ENCODE data around the gene SLAMF1. TPM values are rescaled to one million over a fixed set of nuclear protein-coding genes. Genes with fewer than 3 reads are reported as not detected.
"Not testable (repeated sequence)": the region's sequence is repeated elsewhere in the genome, so short reads cannot be mapped to it uniquely, and the experiment has no call there.

The SLAMF1 gene
- total RNA-seq, 1 donor from 2014 or later, result not detected

- DNase-seq (ENCODE audit: low read depth, low spot score), result no peak
Measured at GRCh38 chr1:160565564-160565963, 81.3 kb downstream of the SLAMF1 start.

GRCh38 chr1:160563230-160563629 is 83.6 kb downstream of the SLAMF1 start:
- not testable (repeated sequence) for DNase-seq (ENCODE audit: low read depth, low spot score)

DNA sequence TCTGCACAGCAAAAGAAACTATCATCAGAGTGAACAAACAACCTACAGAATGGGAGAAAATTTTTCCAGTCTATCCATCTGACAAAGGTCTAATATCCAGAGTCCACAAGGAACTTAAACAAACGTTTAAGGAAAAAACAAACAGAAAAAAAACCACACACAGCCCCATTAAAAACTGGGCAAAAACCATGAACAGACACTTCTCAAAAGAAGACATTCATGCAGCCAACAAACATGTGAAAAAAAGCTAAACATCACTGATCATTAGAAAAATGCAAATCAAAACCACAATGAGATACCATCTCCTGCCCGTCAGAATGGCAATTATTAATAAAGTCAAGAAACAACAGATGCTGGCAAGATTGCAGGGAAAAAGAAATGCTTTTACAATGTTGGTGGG is 84.1 kb downstream of the SLAMF1 start:
- not testable (repeated sequence) for DNase-seq (ENCODE audit: low read depth, low spot score)

DNA sequence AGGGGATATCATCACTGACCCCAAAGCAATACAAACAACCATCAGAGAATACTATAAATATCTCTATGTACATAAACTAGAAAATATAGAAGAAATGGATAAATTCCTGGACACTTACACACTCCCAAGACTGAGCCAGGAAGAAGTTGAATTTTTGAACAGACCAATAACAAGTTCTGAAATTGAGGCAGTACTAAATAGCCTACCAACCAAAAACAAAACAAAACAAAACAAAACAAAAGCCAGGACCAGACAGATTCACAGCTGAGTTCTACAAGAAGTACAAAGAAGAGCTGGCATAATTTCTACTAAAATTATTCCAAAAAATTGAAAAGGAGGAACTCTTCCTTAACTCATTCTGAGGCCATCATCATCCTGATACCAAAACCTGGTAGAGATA is 86.0 kb downstream of the SLAMF1 start:
- DNase-seq (ENCODE audit: low read depth, low spot score), result no peak

DNA sequence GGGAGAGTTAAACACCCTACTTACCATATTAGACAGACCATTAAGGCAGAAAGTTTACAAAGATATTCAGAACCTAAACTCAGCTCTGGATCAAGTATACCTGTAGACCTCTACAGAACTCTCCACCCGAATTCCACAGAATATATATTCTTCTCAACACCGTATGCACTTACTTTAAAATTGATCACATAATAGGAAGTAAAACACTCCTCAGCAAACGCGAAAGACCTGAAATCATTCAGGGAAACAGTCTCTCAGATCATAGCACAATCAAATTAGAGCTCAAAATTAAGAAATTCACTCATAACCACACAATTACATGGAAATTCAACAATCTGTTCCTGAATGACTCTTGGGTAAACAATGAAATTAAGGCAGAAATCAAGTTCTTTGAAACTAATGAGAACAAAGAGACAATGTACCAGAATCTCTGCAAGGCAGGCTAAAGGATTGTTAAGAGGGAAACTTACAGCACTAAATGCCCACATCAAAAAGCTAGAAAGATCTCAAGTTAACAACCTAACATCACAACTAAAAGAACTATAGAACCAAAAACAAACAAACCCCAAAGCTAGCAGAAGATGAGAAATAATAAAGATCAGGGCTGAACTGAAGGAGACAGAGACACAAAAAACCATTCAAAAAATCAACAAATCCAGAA is 86.7 kb downstream of the SLAMF1 start:
- DNase-seq (ENCODE audit: low read depth, low spot score), result no peak

- not testable (repeated sequence) for DNase-seq (ENCODE audit: low read depth, low spot score)
Measured at GRCh38 chr1:160559437-160559836, 87.4 kb downstream of the SLAMF1 start.

GRCh38 chr1:160558660-160559380 is 88.0 kb downstream of the SLAMF1 start:
- no peak for DNase-seq (ENCODE audit: low read depth, low spot score)

Other genes with a start within 250 kb of the SLAMF1 start
- not detected in 2 replicates for gene VANGL2, start 246.5 kb downstream of the SLAMF1 start, total RNA-seq
- not detected in 2 replicates for gene SLAMF6, start 123.8 kb downstream of the SLAMF1 start, total RNA-seq
- not detected in 2 replicates for gene CD84, start 67.5 kb downstream of the SLAMF1 start, total RNA-seq
- gene CD48, start 64.8 kb upstream of the SLAMF1 start, total RNA-seq, result not detected in 2 replicates
- gene SLAMF7, start 92.2 kb upstream of the SLAMF1 start, total RNA-seq, result not detected in 2 replicates
- gene LY9, start 149.1 kb upstream of the SLAMF1 start, total RNA-seq, result not detected in 2 replicates
- not detected in 2 replicates for gene CD244, start 215.8 kb upstream of the SLAMF1 start, total RNA-seq
- 0.32 TPM in 1 of 2 replicates, not detected in the other for gene ITLN1, start 238.1 kb upstream of the SLAMF1 start, total RNA-seq

Data from pulmonary artery endothelial cell (primary cell).